CD4-positive, CD25-positive, alpha-beta regulatory T cell (primary cell): ENCODE data around the gene STAT5A. TPM values are rescaled to one million over a fixed set of nuclear protein-coding genes. Genes with fewer than 3 reads are reported as not detected.
A peak's percentile ranks its signal among the peaks of the same experiment; 100 is the strongest.
"Not testable (repeated sequence)": the region's sequence is repeated elsewhere in the genome, so short reads cannot be mapped to it uniquely, and the experiment has no call there.

ENCODE experiments used
- ATAC-seq, 2 donors: fragments of 150-1000 bp; cut with Tn5 transposase; one replicate each; pipeline ENCODE4 v1.10.0; 2021; ENCODE audit warnings: low read depth in 2 of 2, moderate number of reproducible peaks in 2 of 2, moderate library complexity in 1 of 2
- DNase-seq, 3 donors: peaks; one replicate each; pipeline versions ENCODE4 v3.0.0 to v3.0.0-alpha.2; 2012 to 2022; ENCODE audit warnings: mixed read lengths in 1 of 3
- H3K27ac ChIP-seq: one replicate; pipeline ENCODE4 v1.7.0; 2013; ENCODE audit warnings: mild to moderate bottlenecking, low read length; ENCODE audit not compliant: insufficient read depth, poor library complexity, severe bottlenecking
- H3K27me3 ChIP-seq: one replicate; pipeline ENCODE4 v1.7.0; 2013; ENCODE audit warnings: low read length; ENCODE audit not compliant: control insufficient read depth, insufficient read depth
- H3K36me3 ChIP-seq: one replicate; pipeline ENCODE4 v1.7.0; 2013; ENCODE audit warnings: mild to moderate bottlenecking, low read length, moderate library complexity; ENCODE audit not compliant: control insufficient read depth, insufficient read depth
- H3K4me1 ChIP-seq: 2 replicates; pipeline ENCODE4 v1.7.0; 2013; ENCODE audit warnings: mild to moderate bottlenecking, low read length; ENCODE audit not compliant: insufficient read depth, control insufficient read depth, poor library complexity, severe bottlenecking
- H3K4me3 ChIP-seq: one replicate; pipeline ENCODE4 v1.7.0; 2013; ENCODE audit warnings: low read depth, mild to moderate bottlenecking, low read length, moderate library complexity
- H3K9me3 ChIP-seq, 2 experiments: 1 replicate in 1 of 2; 2 replicates in 1 of 2; pipeline ENCODE4 v1.7.0; 2013; ENCODE audit warnings: low read length in 2 of 2, mild to moderate bottlenecking in 1 of 2, moderate library complexity in 1 of 2; ENCODE audit not compliant: control insufficient read depth in 2 of 2
- H3K27ac Mint-ChIP-seq, 3 donors: one replicate each; pipeline ENCODE4 v1.8.0; 2020 to 2022; ENCODE audit warnings: mild to moderate bottlenecking in 3 of 3, mixed read lengths in 3 of 3, moderate library complexity in 2 of 3
- H3K27me3 Mint-ChIP-seq: one replicate; pipeline ENCODE4 v1.8.0; 2022; ENCODE audit warnings: mild to moderate bottlenecking, mixed read lengths
- H3K36me3 Mint-ChIP-seq: one replicate; pipeline ENCODE4 v1.8.0; 2020; ENCODE audit warnings: mixed read lengths
- H3K4me1 Mint-ChIP-seq, 4 donors: one replicate each; pipeline ENCODE4 v1.8.0; 2020 to 2022; ENCODE audit warnings: mixed read lengths in 4 of 4, mild to moderate bottlenecking in 1 of 4
- H3K4me3 Mint-ChIP-seq, 4 donors: one replicate each; pipeline ENCODE4 v1.8.0; 2020 to 2022; ENCODE audit warnings: mild to moderate bottlenecking in 4 of 4, mixed read lengths in 4 of 4, moderate library complexity in 3 of 4
- H3K9me3 Mint-ChIP-seq, 7 donors: one replicate each; pipeline ENCODE4 v1.8.0; 2020 to 2022; ENCODE audit warnings: mixed read lengths in 7 of 7, mild to moderate bottlenecking in 3 of 7, moderate library complexity in 2 of 7
- polyA plus RNA-seq, 4 donors: library from polyadenylated mRNA; unstranded; fragments of 300-500 nt; fragmentation: Illumina TruSeq; gene quantifications; one replicate each; pipeline ENCODE4 v1.2.3, GENCODE V29; 2021
- total RNA-seq: library from RNA; stranded (reverse); gene quantifications from one replicate; pipeline ENCODE4 v1.2.3, GENCODE V29; 2022

STAT5A gene
- total and polyA plus RNA-seq, 5 donors from 2014 or later: 71.1 to 177 (median 76.8) TPM

GRCh38 chr17:42245183-42245582 lies 43.1 kb upstream of the STAT5A start:
- H3K4me3 ChIP-seq, H3K27me3 Mint-ChIP-seq, DNase-seq, H3K4me3 Mint-ChIP-seq, H3K27ac Mint-ChIP-seq, H3K9me3 Mint-ChIP-seq, H3K36me3 ChIP-seq, H3K27me3 ChIP-seq, H3K27ac ChIP-seq, H3K9me3 ChIP-seq, ATAC-seq, H3K36me3 Mint-ChIP-seq: not testable (repeated sequence)
- peaks cover 46% of the 10 kb centered on the region for H3K4me1 ChIP-seq
- H3K4me1 Mint-ChIP-seq: peaks cover 41 to 83% (median 57%) of the 10 kb centered on the region in 4 donors

GRCh38 chr17:42246515-42246914 lies 41.8 kb upstream of the STAT5A start:
- H3K9me3 ChIP-seq: no peaks in the 10 kb centered on the region
- peak overlapping the region; percentile 90 for H3K27ac ChIP-seq
- peak overlapping the region; percentile 66 for H3K4me3 ChIP-seq
- H3K4me3 Mint-ChIP-seq: peak overlapping the region; percentile 81 to 88 (median 84)
- no peaks in the 10 kb centered on the region for H3K27me3 ChIP-seq
- no peaks in the 10 kb centered on the region for H3K27me3 Mint-ChIP-seq
- H3K36me3 ChIP-seq: no peaks in the 10 kb centered on the region
- H3K27ac Mint-ChIP-seq: peak overlapping the region; percentile 98 to 100 (median 98)
- peaks cover 55% of the 10 kb centered on the region for H3K4me1 ChIP-seq
- H3K9me3 Mint-ChIP-seq: no peaks in the 10 kb centered on the region
- DNase-seq (peak in 1 of 3 donors; percentile 32), ATAC-seq (peak in 1 of 2 donors; percentile 13)
- peaks cover 6% of the 10 kb centered on the region for H3K36me3 Mint-ChIP-seq
- peaks cover 42 to 84% (median 57%) of the 10 kb centered on the region in 4 donors for H3K4me1 Mint-ChIP-seq

GRCh38 chr17:42247734-42248133 lies 40.6 kb upstream of the STAT5A start:
- DNase-seq (no peak), ATAC-seq (no peak)
- H3K4me3 ChIP-seq: peak overlapping the region; percentile 92
- Mint-ChIP-seq H3K4me3 (peak overlapping the region; percentile 82 to 93 (median 88)), H3K27ac (peak overlapping the region; percentile 98 to 100 (median 98)), H3K27me3 (no peaks in the 10 kb centered on the region), H3K36me3 (peaks cover 6% of the 10 kb centered on the region), H3K4me1 (peaks cover 37 to 80% (median 56%) of the 10 kb centered on the region in 4 donors), H3K9me3 (peaks cover 0 to 2% (median 0%) of the 10 kb centered on the region in 7 donors)
- H3K27ac ChIP-seq: peak overlapping the region; percentile 90
- H3K36me3 ChIP-seq: no peaks in the 10 kb centered on the region
- H3K27me3 ChIP-seq: no peaks in the 10 kb centered on the region
- peaks cover 61% of the 10 kb centered on the region for H3K4me1 ChIP-seq
- H3K9me3 ChIP-seq: no peaks in the 10 kb centered on the region

GRCh38 chr17:42248351-42249179 lies 39.7 kb upstream of the STAT5A start:
- Histone ChIP-seq H3K27me3 (no peaks in the 10 kb centered on the region), H3K4me3 (peak overlapping the region; percentile 92), H3K4me1 (peaks cover 69% of the 10 kb centered on the region), H3K36me3 (no peaks in the 10 kb centered on the region), H3K27ac (peak overlapping the region; percentile 90), H3K9me3 (no peaks in the 10 kb centered on the region)
- ATAC-seq (peak; percentile 94), DNase-seq (peak; percentile 70 to 93 (median 87))
- Mint-ChIP-seq H3K9me3 (peaks cover 0 to 2% (median 0%) of the 10 kb centered on the region in 7 donors), H3K27ac (peak overlapping the region; percentile 98 to 100 (median 98)), H3K27me3 (no peaks in the 10 kb centered on the region), H3K4me3 (peak overlapping the region; percentile 86 to 93 (median 89)), H3K36me3 (peaks cover 6% of the 10 kb centered on the region), H3K4me1 (peaks cover 39 to 82% (median 59%) of the 10 kb centered on the region in 4 donors)

GRCh38 chr17:42249681-42250446 lies 38.4 kb upstream of the STAT5A start:
- ATAC-seq (peak; percentile 20 to 28), DNase-seq (peak; percentile 27 to 78 (median 68))
- H3K36me3 Mint-ChIP-seq: peaks cover 9% of the 10 kb centered on the region
- Histone ChIP-seq H3K27ac (peak overlapping the region; percentile 90), H3K27me3 (no peaks in the 10 kb centered on the region), H3K4me3 (peak overlapping the region; percentile 92), H3K9me3 (no peaks in the 10 kb centered on the region), H3K36me3 (no peaks in the 10 kb centered on the region), H3K4me1 (peaks cover 78% of the 10 kb centered on the region)
- peaks cover 38 to 79% (median 57%) of the 10 kb centered on the region in 4 donors for H3K4me1 Mint-ChIP-seq
- H3K27me3 Mint-ChIP-seq: no peaks in the 10 kb centered on the region
- peaks cover 0 to 2% (median 0%) of the 10 kb centered on the region in 7 donors for H3K9me3 Mint-ChIP-seq
- H3K4me3 Mint-ChIP-seq: peak overlapping the region; percentile 54 to 89 (median 83)
- peak overlapping the region; percentile 98 to 100 (median 98) for H3K27ac Mint-ChIP-seq

GRCh38 chr17:42251115-42251514 lies 37.2 kb upstream of the STAT5A start:
- no peaks in the 10 kb centered on the region for H3K27me3 Mint-ChIP-seq
- Histone ChIP-seq H3K27me3 (no peaks in the 10 kb centered on the region), H3K36me3 (no peaks in the 10 kb centered on the region), H3K9me3 (no peaks in the 10 kb centered on the region), H3K27ac (peak overlapping the region; percentile 90), H3K4me3 (peak overlapping the region; percentile 28), H3K4me1 (peaks cover 74% of the 10 kb centered on the region)
- peak overlapping the region; percentile 98 to 100 (median 98) for H3K27ac Mint-ChIP-seq
- DNase-seq (no peak), ATAC-seq (no peak)
- H3K4me1 Mint-ChIP-seq: peaks cover 43 to 85% (median 64%) of the 10 kb centered on the region in 4 donors
- peak overlapping the region in 1 of 4 donors; percentile 85 for H3K4me3 Mint-ChIP-seq
- peaks cover 0 to 2% (median 0%) of the 10 kb centered on the region in 7 donors for H3K9me3 Mint-ChIP-seq
- peaks cover 9% of the 10 kb centered on the region for H3K36me3 Mint-ChIP-seq
